Left cardiac atrium (tissue), 4 donors: ENCODE results near the gene LRP1B. TPM values are rescaled to one million over a fixed set of nuclear protein-coding genes. Genes with fewer than 3 reads are reported as not detected.

Source experiments
- ATAC-seq, 2 donors: fragments of 200-7000 bp; cut with Tn5 transposase; one replicate each; pipeline ENCODE4 v1.9.1; 2020; ENCODE audit warnings: mild to moderate bottlenecking in 2 of 2, moderate library complexity in 2 of 2
- DNase-seq: peaks from one replicate; pipeline ENCODE4 v3.0.0-alpha.2; 2020
- intact Hi-C, 2 donors: fragments of 100-400 bp; cut with DNase I; formaldehyde crosslinking; loops; one replicate each; pipeline versions ENCODE4 v1.14.1 to v1.15.1; 2022 to 2023
- microRNA-seq, 2 donors: library from miRNA; unstranded; fragments of <30 nt; microRNA quantifications; one replicate each; pipeline ENCODE4 v1.2.0, GENCODE V29; 2020
- total RNA-seq, 2 donors: library from RNA; stranded (reverse); fragmentation: NEBNext Ultra II Directional; extraction: Animal tissue kit (Norgen Biotek cat#: 25700); gene quantifications; one replicate each; pipeline ENCODE4 v1.2.1, GENCODE V29; 2021
- donor health status: DM: no; HTN: yes; CAD: no.
- donor health status: DM: no; HTN: yes; CAD: no; lungs with severe emphysema.
- donor health status: DM: yes; HTN: yes; CAD: no.
- donor health status: Dilated cardiomyopathy.

Gene LRP1B
- total RNA-seq, 2 donors from 2014 or later: 1.2 TPM

DNA sequence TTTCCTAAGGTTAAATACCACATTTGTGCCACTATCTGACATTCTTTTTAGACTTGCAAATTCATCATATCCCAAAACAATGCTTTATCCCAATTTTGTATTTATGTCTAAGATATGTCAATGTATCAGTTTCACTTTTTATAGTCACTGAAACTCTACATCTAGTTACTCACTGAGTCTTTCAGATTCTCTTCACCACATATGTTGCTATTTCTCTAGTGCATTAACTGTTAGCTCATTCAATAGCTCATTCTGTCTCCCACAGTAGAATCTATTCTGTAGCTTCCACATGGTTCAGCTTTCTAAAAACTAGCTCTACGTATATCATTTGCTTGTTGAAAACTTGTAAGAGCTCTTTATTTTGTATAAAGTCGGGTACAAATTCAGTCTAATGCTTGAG is 1930.1 kb downstream of the LRP1B start:
- DNase-seq (no peak), ATAC-seq (no peak)
- intact Hi-C loops: no loop called here

DNA sequence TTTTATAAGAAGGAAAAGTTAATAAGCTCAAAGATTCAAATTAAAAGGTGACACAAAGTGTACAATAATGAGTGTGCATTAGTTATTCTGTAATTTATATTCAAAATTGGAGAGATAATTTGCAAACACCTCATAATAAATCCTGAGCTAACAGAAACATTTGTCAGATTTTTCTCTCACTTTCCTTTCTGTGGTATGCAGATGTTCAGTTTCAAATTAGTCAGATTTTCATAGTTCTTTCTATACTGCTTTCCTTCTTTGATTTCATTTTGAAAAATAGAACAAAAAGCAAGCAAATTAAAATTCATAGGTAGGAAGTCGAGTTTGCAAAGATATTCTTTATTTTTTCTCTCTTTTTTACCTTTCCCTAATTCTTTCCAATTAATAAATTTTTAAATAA is 1930.5 kb downstream of the LRP1B start:
- ATAC-seq: no peak
- intact Hi-C loops: no loop called here
- DNase-seq: no peak

GRCh38 chr2:140199312-140199711 is 1931.5 kb downstream of the LRP1B start:
- ATAC-seq (no peak), DNase-seq (no peak)
- intact Hi-C loops: no loop called here

DNA sequence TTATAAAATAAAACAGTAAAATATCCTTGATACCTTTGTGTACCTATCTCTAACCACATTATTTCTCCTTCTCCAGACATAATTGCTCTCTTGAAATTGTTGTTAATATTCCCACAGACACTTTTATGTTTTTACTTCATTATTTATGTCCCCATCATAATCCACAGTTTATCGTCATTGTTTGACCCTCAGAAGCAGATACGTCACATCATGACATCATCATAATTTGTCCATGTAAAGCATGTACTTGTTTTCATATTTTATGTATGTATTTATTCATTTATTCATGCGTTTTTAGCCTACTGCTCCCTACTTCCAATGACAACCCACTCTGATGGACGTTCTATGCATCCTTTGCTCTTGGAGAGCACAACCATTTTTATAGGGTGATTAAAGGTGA is 1943.7 kb downstream of the LRP1B start:
- ATAC-seq: no peak

GRCh38 chr2:140186313-140186712 is 1944.5 kb downstream of the LRP1B start:
- DNase-seq: no peak
- peak in 1 of 2 donors; percentile 19 for ATAC-seq
- intact Hi-C loops: no loop called here

More for the DNA sequence above, 1943.7 kb downstream of the LRP1B start:
- intact Hi-C loops: no loop called here
- no peak for DNase-seq

GRCh38 chr2:140185076-140185475 is 1945.7 kb downstream of the LRP1B start:
- DNase-seq: no peak
- no peak for ATAC-seq
- intact Hi-C loops: no loop called here

- no peak for ATAC-seq
- intact Hi-C loops: no loop called here
- no peak for DNase-seq
Measured at GRCh38 chr2:140183056-140183765, 1947.6 kb downstream of the LRP1B start.

Small RNA genes lying within 50 kb of the gene (microRNA-seq; reads per million reads assigned to microRNA genes)
- gene MIR7157: 0 to 0.20 reads per million in 2 donors
